IMR-90 (cell line): Measurements from ENCODE around the gene PLB1. TPM values are rescaled to one million over a fixed set of nuclear protein-coding genes. Genes with fewer than 3 reads are reported as not detected.

Experiments
- ATAC-seq: fragments of 200-7000 bp; cut with Tn5 transposase; 2 replicates; pipeline ENCODE4 v1.9.1; 2020; ENCODE audit warnings: low read depth, mild to moderate bottlenecking, moderate library complexity
- BruUV-seq: library from RNA; stranded (reverse); fragments of 400-500 nt; replicated peaks from 2 replicates; lab custom pipeline; 2021; lab: Mats Ljungman, UMichigan
- CTCF ChIA-PET: fragments of 300-600 bp; formaldehyde crosslinking; extraction: SDS; loops from one replicate; lab custom pipeline; 2021; ENCODE audit warnings: antibody characterized with exemption; lab: Yijun Ruan, JAX
- POLR2A ChIA-PET: fragments of 300-600 bp; sonication (Branson Sonifier 250); formaldehyde crosslinking; loops from one replicate; lab custom pipeline; 2022; ENCODE audit warnings: antibody characterized with exemption; ENCODE audit not compliant: unreplicated experiment; lab: Charles Lee
- DNase-seq: peaks from one replicate; pipeline ENCODE4 v3.0.0; 2013
- H2AFZ ChIP-seq: replicated peaks from 2 replicates; pipeline ENCODE3; 2013; ENCODE audit warnings: low read length, mild to moderate bottlenecking; ENCODE audit not compliant: poor library complexity
- H2AK5ac ChIP-seq: 2 replicates; pipeline ENCODE4 v1.6.1; 2013; ENCODE audit warnings: low read depth, low read length, inconsistent platforms
- H2AK9ac ChIP-seq: replicated peaks from 2 replicates; pipeline ENCODE3; 2013; ENCODE audit warnings: mild to moderate bottlenecking, low read depth, low read length, moderate library complexity; ENCODE audit not compliant: poor library complexity
- H2BK120ac ChIP-seq: 2 replicates; pipeline ENCODE4 v1.6.1; 2013; ENCODE audit warnings: low read depth, low read length, inconsistent platforms
- H2BK15ac ChIP-seq: 3 replicates; pipeline ENCODE4 v1.6.1; 2013; ENCODE audit warnings: low read depth, low read length, inconsistent platforms
- H2BK20ac ChIP-seq: 2 replicates; pipeline ENCODE4 v1.6.1; 2013; ENCODE audit warnings: low read depth, mild to moderate bottlenecking, inconsistent platforms, low read length, moderate library complexity
- H2BK5ac ChIP-seq: 2 replicates; pipeline ENCODE4 v1.6.1; 2013; ENCODE audit warnings: mild to moderate bottlenecking, low read depth, low read length, inconsistent platforms; ENCODE audit not compliant: poor library complexity, severe bottlenecking
- H3K14ac ChIP-seq: replicated peaks from 2 replicates; pipeline ENCODE4 v1.6.1; 2013; ENCODE audit warnings: low read depth, low read length, inconsistent platforms
- H3K18ac ChIP-seq: 2 replicates; pipeline ENCODE4 v1.6.1; 2013; ENCODE audit warnings: low read depth, low read length, control low read depth
- H3K23ac ChIP-seq: 2 replicates; pipeline ENCODE4 v1.6.1; 2013; ENCODE audit warnings: low read depth, low read length, inconsistent platforms
- H3K27ac ChIP-seq: 2 replicates; pipeline ENCODE4 v1.5.1; 2013; ENCODE audit warnings: mild to moderate bottlenecking, control low read depth, low read length; ENCODE audit not compliant: insufficient read depth
- H3K27me3 ChIP-seq: 2 replicates; pipeline ENCODE4 v1.6.1; 2013; ENCODE audit warnings: low read length; ENCODE audit not compliant: control insufficient read depth, insufficient read depth
- H3K36me3 ChIP-seq: 2 replicates; pipeline ENCODE4 v1.6.1; 2013; ENCODE audit warnings: low read length, mixed read lengths; ENCODE audit not compliant: control insufficient read depth, insufficient read depth
- H3K4ac ChIP-seq: 2 replicates; pipeline ENCODE4 v1.6.1; 2013; ENCODE audit warnings: low read depth, low read length, inconsistent platforms
- H3K4me1 ChIP-seq: 2 replicates; pipeline ENCODE4 v1.6.1; 2013; ENCODE audit warnings: low read length, mixed read lengths; ENCODE audit not compliant: control insufficient read depth, insufficient read depth
- H3K4me2 ChIP-seq: 2 replicates; pipeline ENCODE4 v1.6.1; 2013; ENCODE audit warnings: low read depth, mild to moderate bottlenecking, control low read depth, low read length, moderate library complexity
- H3K4me3 ChIP-seq: 2 replicates; pipeline ENCODE4 v1.5.1; 2013; ENCODE audit warnings: low read depth, mild to moderate bottlenecking, control low read depth, low read length, moderate library complexity; ENCODE audit not compliant: insufficient read depth
- H3K56ac ChIP-seq: 2 replicates; pipeline ENCODE4 v1.6.1; 2013; ENCODE audit warnings: low read length, inconsistent platforms; ENCODE audit not compliant: insufficient read depth; ENCODE audit errors: extremely low read depth
- H3K79me1 ChIP-seq, 2 experiments: 2 replicates each; pipeline ENCODE4 v1.6.1; 2013; ENCODE audit warnings: low read length in 2 of 2, inconsistent platforms in 1 of 2, low read depth in 1 of 2
- H3K9ac ChIP-seq: 2 replicates; pipeline ENCODE4 v1.6.1; 2013; ENCODE audit warnings: low read depth, low read length, control low read depth
- H3K9me1 ChIP-seq: 2 replicates; pipeline ENCODE4 v1.6.1; 2013; ENCODE audit warnings: low read length, inconsistent platforms; ENCODE audit not compliant: insufficient read depth
- H3K9me3 ChIP-seq: 2 replicates; pipeline ENCODE4 v1.6.1; 2013; ENCODE audit warnings: low read length; ENCODE audit not compliant: control insufficient read depth, insufficient read depth
- H4K20me1 ChIP-seq: 2 replicates; pipeline ENCODE4 v1.6.1; 2013; ENCODE audit warnings: low read length, inconsistent platforms; ENCODE audit not compliant: insufficient read depth
- H4K5ac ChIP-seq: 2 replicates; pipeline ENCODE4 v1.6.1; 2013; ENCODE audit warnings: mild to moderate bottlenecking, low read depth, low read length, control low read depth
- H4K8ac ChIP-seq, 2 experiments: 2 replicates each; pipeline ENCODE4 v1.6.1; 2013; ENCODE audit warnings: low read depth in 2 of 2, low read length in 2 of 2, control low read depth in 1 of 2, inconsistent platforms in 1 of 2
- H4K91ac ChIP-seq: 2 replicates; pipeline ENCODE4 v1.6.1; 2013; ENCODE audit warnings: low read depth, low read length, inconsistent platforms; ENCODE audit not compliant: insufficient read depth
- BHLHE40 ChIP-seq: fragments of 150-350 bp; IDR thresholded peaks from 2 replicates; pipeline ENCODE4 v1.6.1; 2016; ENCODE audit warnings: mild to moderate bottlenecking, low read depth, low read length
- CEBPB ChIP-seq: IDR thresholded peaks from 2 replicates; pipeline ENCODE4 v1.6.1; 2012; ENCODE audit warnings: low read depth, low read length, improper control_type of control experiment
- NFE2L2 ChIP-seq: fragments of 150-350 bp; IDR thresholded peaks from 2 replicates; pipeline ENCODE4 v1.6.1; 2016; ENCODE audit warnings: low read depth, mild to moderate bottlenecking, low read length
- WGBS, 2 experiments: methylation state at CpG; one replicate each; pipeline versions ENCODE4 v1.1.5 to v1.1.7; 2013; ENCODE audit warnings: missing lambda C conversion rate in 2 of 2; ENCODE audit not compliant: insufficient read length in 1 of 2; ENCODE audit errors: extremely low coverage in 2 of 2; 5-methylcytosine and 5-hydroxymethylcytosine counted together
- dilution Hi-C: fragments of 300-500 bp; cut with HindIII; formaldehyde crosslinking; loops from one replicate; pipeline ENCODE4 v1.14.3; 2018; ENCODE audit warnings: low sequenced_read_pairs; ENCODE audit not compliant: unreplicated experiment
- in situ Hi-C: fragments of 300-500 bp; cut with MboI; formaldehyde crosslinking; loops from 3 replicates; pipeline ENCODE4 v1.14.3; 2019; ENCODE audit warnings: low sequenced_read_pairs, inconsistent platforms, mixed read lengths
- intact Hi-C: fragments of 100-400 bp; cut with micrococcal nuclease; formaldehyde crosslinking; loops from 2 replicates; pipeline ENCODE4 v1.10.0; 2022
- polyA plus RNA-seq, 3 experiments: library from polyadenylated mRNA; depleted of rRNA; stranded (reverse); fragments of >200 nt; gene quantifications; 2 replicates each; pipeline ENCODE4 v1.2.3, GENCODE V29; 2012; ENCODE audit warnings: low replicate concordance in 1 of 3
- total RNA-seq: library from RNA; depleted of rRNA; stranded (reverse); fragments of >200 nt; gene quantifications from 2 replicates; pipeline ENCODE4 v1.2.3, GENCODE V29; 2012
- TF ChIP-seq, protein P1 (sequence below): conservative IDR thresholded peaks from 2 replicates; pipeline ENCODE4 v1.5.1; 2012; ENCODE audit warnings: mild to moderate bottlenecking, low read depth, low read length, improper control_type of control experiment
- TF ChIP-seq, protein P2 (sequence below): fragments of 150-350 bp; IDR thresholded peaks from 2 replicates; pipeline ENCODE4 v1.6.1; 2016; ENCODE audit warnings: low read depth, mild to moderate bottlenecking, low read length, moderate library complexity, borderline replicate concordance

The PLB1 gene
- total and polyA plus RNA-seq, 2 of the 4 experiments (the other 2 are of a cell fraction) = 0.74 to 0.90 TPM

DNA sequence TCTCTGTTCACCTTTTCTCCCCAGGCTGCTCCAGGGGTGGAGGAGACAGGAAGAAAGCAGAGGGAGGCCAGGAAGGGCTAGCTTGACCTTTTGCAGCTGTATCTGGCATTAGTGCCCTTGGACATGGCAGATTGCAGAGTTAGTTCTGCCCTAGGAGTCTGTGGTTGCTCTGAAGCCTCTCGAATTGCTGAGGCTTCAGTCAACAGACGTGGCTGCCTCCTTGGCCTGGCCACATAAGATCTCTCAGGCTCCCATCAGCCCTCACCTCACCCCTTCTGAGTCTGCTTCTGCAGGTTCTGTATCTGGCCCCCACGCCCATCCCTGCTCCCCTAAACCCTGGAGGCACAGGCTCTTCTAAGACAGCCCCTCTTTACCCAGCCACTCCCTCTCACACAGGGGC is 18.2 kb upstream of the PLB1 start:
- no peaks in the 10 kb centered on the region for H3K79me1 ChIP-seq
- no peaks in the 10 kb centered on the region for H3K36me3 ChIP-seq
- no peak for ATAC-seq
- no peak overlapping the region for H4K91ac ChIP-seq
- no peak overlapping the region for H4K8ac ChIP-seq
- H2BK15ac ChIP-seq = no peak overlapping the region
- H2BK5ac ChIP-seq = no peak overlapping the region
- no peak overlapping the region for H3K18ac ChIP-seq
- CTCF ChIA-PET = interaction anchor here (0.8 kb wide), 1 partner anchor 19 kb away, joined by 3 read pairs; no protein-coding TSS in a partner anchor
- DNase-seq = no peak
- no peak overlapping the region for H3K4ac ChIP-seq
- H3K4me2 ChIP-seq = no peak overlapping the region
- H2AFZ ChIP-seq = no peak overlapping the region
- H4K5ac ChIP-seq = no peak overlapping the region
- no peak overlapping the region for H2AK5ac ChIP-seq
- intact Hi-C loops = no loop called here
- no peak overlapping the region for H3K4me3 ChIP-seq
- BruUV-seq = no TSS peak
- dilution Hi-C loops = no loop called here
- TF ChIP-seq, protein P1, sequence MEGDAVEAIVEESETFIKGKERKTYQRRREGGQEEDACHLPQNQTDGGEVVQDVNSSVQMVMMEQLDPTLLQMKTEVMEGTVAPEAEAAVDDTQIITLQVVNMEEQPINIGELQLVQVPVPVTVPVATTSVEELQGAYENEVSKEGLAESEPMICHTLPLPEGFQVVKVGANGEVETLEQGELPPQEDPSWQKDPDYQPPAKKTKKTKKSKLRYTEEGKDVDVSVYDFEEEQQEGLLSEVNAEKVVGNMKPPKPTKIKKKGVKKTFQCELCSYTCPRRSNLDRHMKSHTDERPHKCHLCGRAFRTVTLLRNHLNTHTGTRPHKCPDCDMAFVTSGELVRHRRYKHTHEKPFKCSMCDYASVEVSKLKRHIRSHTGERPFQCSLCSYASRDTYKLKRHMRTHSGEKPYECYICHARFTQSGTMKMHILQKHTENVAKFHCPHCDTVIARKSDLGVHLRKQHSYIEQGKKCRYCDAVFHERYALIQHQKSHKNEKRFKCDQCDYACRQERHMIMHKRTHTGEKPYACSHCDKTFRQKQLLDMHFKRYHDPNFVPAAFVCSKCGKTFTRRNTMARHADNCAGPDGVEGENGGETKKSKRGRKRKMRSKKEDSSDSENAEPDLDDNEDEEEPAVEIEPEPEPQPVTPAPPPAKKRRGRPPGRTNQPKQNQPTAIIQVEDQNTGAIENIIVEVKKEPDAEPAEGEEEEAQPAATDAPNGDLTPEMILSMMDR = no peak
- TF ChIP-seq, protein P2, sequence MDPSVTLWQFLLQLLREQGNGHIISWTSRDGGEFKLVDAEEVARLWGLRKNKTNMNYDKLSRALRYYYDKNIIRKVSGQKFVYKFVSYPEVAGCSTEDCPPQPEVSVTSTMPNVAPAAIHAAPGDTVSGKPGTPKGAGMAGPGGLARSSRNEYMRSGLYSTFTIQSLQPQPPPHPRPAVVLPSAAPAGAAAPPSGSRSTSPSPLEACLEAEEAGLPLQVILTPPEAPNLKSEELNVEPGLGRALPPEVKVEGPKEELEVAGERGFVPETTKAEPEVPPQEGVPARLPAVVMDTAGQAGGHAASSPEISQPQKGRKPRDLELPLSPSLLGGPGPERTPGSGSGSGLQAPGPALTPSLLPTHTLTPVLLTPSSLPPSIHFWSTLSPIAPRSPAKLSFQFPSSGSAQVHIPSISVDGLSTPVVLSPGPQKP = no peak
- TF ChIP-seq CEBPB = no peak
- no peak for TF ChIP-seq NFE2L2
- TF ChIP-seq BHLHE40 = no peak
- in situ Hi-C loops = no loop called here
- 30% methylated on average over 2 of the region's 3 CpGs; no CpG with 5 or more reads in 1 of the 2 experiments for WGBS, 2 experiments
- POLR2A ChIA-PET = no interaction called here
- no peak overlapping the region for H3K56ac ChIP-seq
- H3K27ac ChIP-seq = no peak overlapping the region
- H3K23ac ChIP-seq = no peak overlapping the region
- no peak overlapping the region for H2BK120ac ChIP-seq
- H3K9ac ChIP-seq = no peak overlapping the region
- H2BK20ac ChIP-seq = no peak overlapping the region
- H4K20me1 ChIP-seq = no peaks in the 10 kb centered on the region
- H3K9me1 ChIP-seq = no peaks in the 10 kb centered on the region
- no peak overlapping the region for H2AK9ac ChIP-seq
- H3K4me1 ChIP-seq = no peaks in the 10 kb centered on the region
- H3K27me3 ChIP-seq = peaks cover 17% of the 10 kb centered on the region
- 0 out of 2 replicates have a peak, but pooled peaks cover 2% of the 10 kb centered on the region for H3K9me3 ChIP-seq
- H3K14ac ChIP-seq = no peak overlapping the region
